SK-N-SH (cell line): ENCODE measurements around the gene TRMT112. TPM values are rescaled to one million over a fixed set of nuclear protein-coding genes. Genes with fewer than 3 reads are reported as not detected.

Experiments used
- CTCF ChIA-PET: fragments of 300-600, 350-600 bp; formaldehyde crosslinking; extraction: SDS; loops from one replicate; lab custom pipeline; 2021; lab: Yijun Ruan, JAX
- POLR2A ChIA-PET: fragments of 350-600 bp; sonication (Branson Sonifier 250); formaldehyde crosslinking; extraction: SDS; loops from one replicate; lab custom pipeline; 2020; ENCODE audit warnings: antibody characterized with exemption, inconsistent platforms; lab: Yijun Ruan, JAX
- DNase-seq: peaks from one replicate; pipeline ENCODE4 v3.0.0; 2012
- H2AFZ ChIP-seq: fragments of 200-600 bp; sonication (generic); 2 replicates; pipeline ENCODE4 v1.8.1; 2016; ENCODE audit warnings: antibody characterized with exemption, mild to moderate bottlenecking, low read depth
- H3F3A ChIP-seq: fragments of 200-600 bp; sonication (generic); replicated peaks from 2 replicates; pipeline ENCODE3; 2016; ENCODE audit warnings: antibody characterized with exemption, mild to moderate bottlenecking; ENCODE audit not compliant: insufficient read depth
- H3K27ac ChIP-seq, 2 experiments: fragments of 200-500 bp in 1 of 2; fragments of 200-600 bp in 1 of 2; sonication (Bioruptor generic) in 1 of 2; sonication (generic), shearing (Covaris generic) in 1 of 2; 2 replicates each; pipeline versions ENCODE4 v1.5.1 to v1.6.1; 2014 to 2016; ENCODE audit warnings: low read depth in 2 of 2, inconsistent platforms in 1 of 2, low read length in 1 of 2, mild to moderate bottlenecking in 1 of 2, mixed read lengths in 1 of 2
- H3K27me3 ChIP-seq: fragments of 200-600 bp; sonication (generic), shearing (Covaris generic); 2 replicates; pipeline ENCODE4 v1.6.1; 2016; ENCODE audit warnings: mixed run types; ENCODE audit not compliant: insufficient read depth
- H3K36me3 ChIP-seq, 2 experiments: fragments of 200-500 bp in 1 of 2; fragments of 200-600 bp in 1 of 2; sonication (Bioruptor generic) in 1 of 2; sonication (generic) in 1 of 2; replicated peaks in 1 of 2; 2 replicates each; pipeline versions ENCODE3 to v1.5.1; 2014 to 2016; ENCODE audit warnings: low read length in 1 of 2, mild to moderate bottlenecking in 1 of 2; ENCODE audit not compliant: insufficient read depth in 2 of 2, control insufficient read depth in 1 of 2
- H3K4me1 ChIP-seq, 2 experiments: fragments of 200-500 bp in 1 of 2; fragments of 200-600 bp in 1 of 2; sonication (Bioruptor generic) in 1 of 2; sonication (generic), shearing (Covaris generic) in 1 of 2; 2 replicates each; pipeline versions ENCODE4 v1.5.1 to v1.6.1; 2014 to 2016; ENCODE audit warnings: low read depth in 1 of 2, low read length in 1 of 2, mixed run types in 1 of 2; ENCODE audit not compliant: insufficient read depth in 2 of 2, control insufficient read depth in 1 of 2
- H3K4me2 ChIP-seq: fragments of 200-600 bp; sonication (generic), shearing (Covaris generic); 2 replicates; pipeline ENCODE4 v1.6.1; 2017; ENCODE audit warnings: mixed run types
- H3K4me3 ChIP-seq, 2 experiments: fragments of 200-500 bp in 1 of 2; fragments of 200-600 bp in 1 of 2; sonication (Bioruptor generic) in 1 of 2; sonication (generic), shearing (Covaris generic) in 1 of 2; 2 replicates each; pipeline versions ENCODE4 v1.5.1 to v1.8.1; 2014 to 2016; ENCODE audit warnings: low read depth in 2 of 2, inconsistent platforms in 1 of 2, low read length in 1 of 2, mild to moderate bottlenecking in 1 of 2, mixed read lengths in 1 of 2, moderate library complexity in 1 of 2
- H3K79me2 ChIP-seq: fragments of 200-600 bp; sonication (generic); 2 replicates; pipeline ENCODE4 v1.8.1; 2017; ENCODE audit warnings: mild to moderate bottlenecking; ENCODE audit not compliant: insufficient read depth
- H3K9ac ChIP-seq: fragments of 200-600 bp; sonication (generic); 2 replicates; pipeline ENCODE4 v1.6.1; 2017; ENCODE audit warnings: mixed run types
- H3K9me2 ChIP-seq: fragments of 200-600 bp; sonication (generic); 2 replicates; pipeline ENCODE4 v1.6.1; 2017; ENCODE audit warnings: mixed run types
- H3K9me3 ChIP-seq: fragments of 200-600 bp; sonication (generic); 2 replicates; pipeline ENCODE4 v1.6.1; 2017; ENCODE audit warnings: mixed run types, mild to moderate bottlenecking, moderate library complexity
- H4K20me1 ChIP-seq: fragments of 200-600 bp; sonication (generic); 2 replicates; pipeline ENCODE4 v1.6.1; 2017; ENCODE audit warnings: mild to moderate bottlenecking, mixed run types; ENCODE audit not compliant: insufficient read depth
- CHD2 ChIP-seq: fragments of 150-350 bp; IDR thresholded peaks from 2 replicates; pipeline ENCODE4 v1.6.1; 2018; ENCODE audit warnings: low read length; ENCODE audit not compliant: partially characterized antibody
- ELF1 ChIP-seq: IDR thresholded peaks from 2 replicates; pipeline ENCODE4 v1.4.0; 2012
- FOSL2 ChIP-seq: IDR thresholded peaks from 2 replicates; pipeline ENCODE4 v1.4.0; 2012; ENCODE audit warnings: low read depth, mild to moderate bottlenecking, moderate library complexity, borderline replicate concordance
- GABPA ChIP-seq: IDR thresholded peaks from 2 replicates; pipeline ENCODE4 v1.4.0; 2012; ENCODE audit warnings: low read depth, mild to moderate bottlenecking
- GATA2 ChIP-seq: sonication (generic); formaldehyde crosslinking; IDR thresholded peaks from 2 replicates; pipeline ENCODE4 v1.5.0; 2020; ENCODE audit warnings: mild to moderate bottlenecking, missing genetic modification reagents
- MEF2A ChIP-seq: IDR thresholded peaks from 2 replicates; pipeline ENCODE4 v1.4.0; 2012; ENCODE audit warnings: low read depth, borderline replicate concordance
- MXI1 ChIP-seq: IDR thresholded peaks from 2 replicates; pipeline ENCODE4 v1.6.1; 2012; ENCODE audit warnings: mild to moderate bottlenecking, low read depth, low read length, improper control_type of control experiment
- RAD21 ChIP-seq: IDR thresholded peaks from 2 replicates; pipeline ENCODE4 v1.6.1; 2012; ENCODE audit warnings: mild to moderate bottlenecking, low read length
- RFX5 ChIP-seq: IDR thresholded peaks from 2 replicates; pipeline ENCODE4 v1.6.1; 2012; ENCODE audit warnings: mild to moderate bottlenecking, improper control_type of control experiment, low read length
- RXRA ChIP-seq: IDR thresholded peaks from 2 replicates; pipeline ENCODE4 v1.4.0; 2012; ENCODE audit warnings: low read depth, mild to moderate bottlenecking, borderline replicate concordance
- SIN3A ChIP-seq: IDR thresholded peaks from 2 replicates; pipeline ENCODE4 v1.6.1; 2012; ENCODE audit warnings: low read depth, mild to moderate bottlenecking, low read length, moderate library complexity, borderline replicate concordance
- SMC3 ChIP-seq: IDR thresholded peaks from 2 replicates; pipeline ENCODE4 v1.6.1; 2012; ENCODE audit warnings: low read depth, low read length, improper control_type of control experiment
- TAF1 ChIP-seq: IDR thresholded peaks from 2 replicates; pipeline ENCODE4 v1.6.1; 2012; ENCODE audit warnings: low read depth, mild to moderate bottlenecking, low read length, moderate library complexity, borderline replicate concordance
- YY1 ChIP-seq: IDR thresholded peaks from 2 replicates; pipeline ENCODE4 v1.4.0; 2012; ENCODE audit warnings: low read depth, mild to moderate bottlenecking
- WGBS: methylation state at CpG from one replicate; pipeline ENCODE4 v1.1.6; 2017; ENCODE audit warnings: low lambda C conversion rate; 5-methylcytosine and 5-hydroxymethylcytosine counted together
- polyA plus RNA-seq, 3 experiments: library from polyadenylated mRNA; depleted of rRNA; stranded (reverse); fragments of >200 nt; gene quantifications; 2 replicates each; pipeline ENCODE4 v1.2.3, GENCODE V29; 2012
- TF ChIP-seq, protein P1 (sequence below): fragments of 150-350 bp; IDR thresholded peaks from 2 replicates; pipeline ENCODE4 v1.6.1; 2017; ENCODE audit warnings: antibody characterized with exemption, low read length, low read depth, borderline replicate concordance
- TF ChIP-seq, protein P2 (sequence below): IDR thresholded peaks from 2 replicates; pipeline ENCODE4; 2012
- TF ChIP-seq, protein P3 (sequence below): IDR thresholded peaks from 2 replicates; pipeline ENCODE4 v1.6.1; 2012; ENCODE audit warnings: mild to moderate bottlenecking, low read depth, low read length, moderate library complexity

The TRMT112 gene
- polyA plus RNA-seq, 1 of the 3 experiments (the other 2 are of a cell fraction), result 699 TPM

DNA sequence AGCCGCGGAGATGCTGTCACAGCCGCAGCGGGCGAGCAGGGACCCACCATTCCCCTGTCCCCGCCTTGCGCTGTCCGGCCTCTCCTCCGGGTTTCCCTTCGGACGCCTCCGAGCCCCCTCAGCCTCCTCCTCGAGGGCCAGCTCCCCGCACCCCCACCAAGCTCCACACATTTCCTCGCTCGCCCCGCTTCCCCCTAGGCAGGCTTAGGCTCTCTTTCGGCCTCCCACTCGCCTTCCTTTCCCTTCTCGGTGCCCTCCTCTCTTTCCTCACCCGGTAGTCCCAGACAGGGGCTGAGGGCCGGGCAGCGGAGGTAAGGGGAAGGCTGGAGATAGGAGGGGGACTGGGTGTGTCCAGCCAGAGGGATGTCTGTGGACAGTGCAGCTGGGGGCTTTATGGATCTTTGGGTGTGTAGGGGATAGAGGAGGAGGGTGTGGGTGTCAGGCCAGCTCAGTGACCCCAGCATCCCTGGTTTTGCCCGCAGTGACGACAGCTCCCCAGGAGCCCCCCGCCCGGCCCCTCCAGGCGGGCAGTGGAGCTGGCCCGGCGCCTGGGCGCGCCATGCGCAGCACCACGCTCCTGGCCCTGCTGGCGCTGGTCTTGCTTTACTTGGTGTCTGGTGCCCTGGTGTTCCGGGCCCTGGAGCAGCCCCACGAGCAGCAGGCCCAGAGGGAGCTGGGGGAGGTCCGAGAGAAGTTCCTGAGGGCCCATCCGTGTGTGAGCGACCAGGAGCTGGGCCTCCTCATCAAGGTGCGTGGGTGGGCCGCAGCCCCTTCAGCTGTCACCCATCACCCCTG, 24.7 kb downstream of the TRMT112 start:
- Histone ChIP-seq H3K27me3 (peaks cover 20% of the 10 kb centered on the region), H2AFZ (no peak overlapping the region)
- no peak for DNase-seq
- TF ChIP-seq RAD21 (no peak), YY1 (no peak), GATA2 (CRISPR knock-in tag) (no peak), FOSL2 (no peak), MXI1 (no peak), RFX5 (no peak), ELF1 (no peak), MEF2A (no peak), SIN3A (no peak), TAF1 (no peak), RXRA (no peak), GABPA (no peak), SMC3 (no peak), CHD2 (no peak)
- TF ChIP-seq, protein P1, sequence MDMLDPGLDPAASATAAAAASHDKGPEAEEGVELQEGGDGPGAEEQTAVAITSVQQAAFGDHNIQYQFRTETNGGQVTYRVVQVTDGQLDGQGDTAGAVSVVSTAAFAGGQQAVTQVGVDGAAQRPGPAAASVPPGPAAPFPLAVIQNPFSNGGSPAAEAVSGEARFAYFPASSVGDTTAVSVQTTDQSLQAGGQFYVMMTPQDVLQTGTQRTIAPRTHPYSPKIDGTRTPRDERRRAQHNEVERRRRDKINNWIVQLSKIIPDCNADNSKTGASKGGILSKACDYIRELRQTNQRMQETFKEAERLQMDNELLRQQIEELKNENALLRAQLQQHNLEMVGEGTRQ, result no peak
- TF ChIP-seq, protein P2, sequence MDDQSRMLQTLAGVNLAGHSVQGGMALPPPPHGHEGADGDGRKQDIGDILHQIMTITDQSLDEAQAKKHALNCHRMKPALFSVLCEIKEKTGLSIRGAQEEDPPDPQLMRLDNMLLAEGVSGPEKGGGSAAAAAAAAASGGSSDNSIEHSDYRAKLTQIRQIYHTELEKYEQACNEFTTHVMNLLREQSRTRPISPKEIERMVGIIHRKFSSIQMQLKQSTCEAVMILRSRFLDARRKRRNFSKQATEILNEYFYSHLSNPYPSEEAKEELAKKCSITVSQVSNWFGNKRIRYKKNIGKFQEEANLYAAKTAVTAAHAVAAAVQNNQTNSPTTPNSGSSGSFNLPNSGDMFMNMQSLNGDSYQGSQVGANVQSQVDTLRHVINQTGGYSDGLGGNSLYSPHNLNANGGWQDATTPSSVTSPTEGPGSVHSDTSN, result no peak
- TF ChIP-seq, protein P3, sequence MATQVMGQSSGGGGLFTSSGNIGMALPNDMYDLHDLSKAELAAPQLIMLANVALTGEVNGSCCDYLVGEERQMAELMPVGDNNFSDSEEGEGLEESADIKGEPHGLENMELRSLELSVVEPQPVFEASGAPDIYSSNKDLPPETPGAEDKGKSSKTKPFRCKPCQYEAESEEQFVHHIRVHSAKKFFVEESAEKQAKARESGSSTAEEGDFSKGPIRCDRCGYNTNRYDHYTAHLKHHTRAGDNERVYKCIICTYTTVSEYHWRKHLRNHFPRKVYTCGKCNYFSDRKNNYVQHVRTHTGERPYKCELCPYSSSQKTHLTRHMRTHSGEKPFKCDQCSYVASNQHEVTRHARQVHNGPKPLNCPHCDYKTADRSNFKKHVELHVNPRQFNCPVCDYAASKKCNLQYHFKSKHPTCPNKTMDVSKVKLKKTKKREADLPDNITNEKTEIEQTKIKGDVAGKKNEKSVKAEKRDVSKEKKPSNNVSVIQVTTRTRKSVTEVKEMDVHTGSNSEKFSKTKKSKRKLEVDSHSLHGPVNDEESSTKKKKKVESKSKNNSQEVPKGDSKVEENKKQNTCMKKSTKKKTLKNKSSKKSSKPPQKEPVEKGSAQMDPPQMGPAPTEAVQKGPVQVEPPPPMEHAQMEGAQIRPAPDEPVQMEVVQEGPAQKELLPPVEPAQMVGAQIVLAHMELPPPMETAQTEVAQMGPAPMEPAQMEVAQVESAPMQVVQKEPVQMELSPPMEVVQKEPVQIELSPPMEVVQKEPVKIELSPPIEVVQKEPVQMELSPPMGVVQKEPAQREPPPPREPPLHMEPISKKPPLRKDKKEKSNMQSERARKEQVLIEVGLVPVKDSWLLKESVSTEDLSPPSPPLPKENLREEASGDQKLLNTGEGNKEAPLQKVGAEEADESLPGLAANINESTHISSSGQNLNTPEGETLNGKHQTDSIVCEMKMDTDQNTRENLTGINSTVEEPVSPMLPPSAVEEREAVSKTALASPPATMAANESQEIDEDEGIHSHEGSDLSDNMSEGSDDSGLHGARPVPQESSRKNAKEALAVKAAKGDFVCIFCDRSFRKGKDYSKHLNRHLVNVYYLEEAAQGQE, result no peak
- TF ChIP-seq, all 33 proteins: peak for 0
- Histone ChIP-seq H3F3A (peaks cover 6% of the 10 kb centered on the region), H3K9me2 (no peaks in the 10 kb centered on the region), H3K27ac (no peak overlapping the region), H3K4me1 (peaks cover 0 to 10% of the 10 kb centered on the region in 2 experiments; a peak in 1 of 4 replicates), H3K4me2 (peak overlapping the region; percentile 73; the same call in 1 of the 2 replicates), H3K4me3 (peak overlapping the region; percentile 39 to 48; a peak in 3 of 4 replicates), H4K20me1 (no peaks in the 10 kb centered on the region), H3K79me2 (no peaks in the 10 kb centered on the region), H3K36me3 (no peaks in the 10 kb centered on the region), H3K9ac (no peak overlapping the region), H3K9me3 (no peaks in the 10 kb centered on the region)
- ChIA-PET POLR2A (interaction anchor here (0.6 kb wide), 1 partner anchor 87 kb away, joined by 3 read pairs; no protein-coding TSS in a partner anchor), CTCF (interaction anchor here (0.8 to 12.2 kb wide), 4 partner anchors 11 to 88 kb away, joined by 3 to 196 read pairs (median 23); partner anchors contain the start of genes CATSPERZ and ESRRA)
- WGBS, result 72% methylated on average over 23 of the region's 42 CpGs
